ENCODE results near the gene AHSA1.

Gene AHSA1

GRCh38 chr14:77474479-77475177 is 16.7 kb downstream of the AHSA1 start:
- no peak for DNase-seq

DNA sequence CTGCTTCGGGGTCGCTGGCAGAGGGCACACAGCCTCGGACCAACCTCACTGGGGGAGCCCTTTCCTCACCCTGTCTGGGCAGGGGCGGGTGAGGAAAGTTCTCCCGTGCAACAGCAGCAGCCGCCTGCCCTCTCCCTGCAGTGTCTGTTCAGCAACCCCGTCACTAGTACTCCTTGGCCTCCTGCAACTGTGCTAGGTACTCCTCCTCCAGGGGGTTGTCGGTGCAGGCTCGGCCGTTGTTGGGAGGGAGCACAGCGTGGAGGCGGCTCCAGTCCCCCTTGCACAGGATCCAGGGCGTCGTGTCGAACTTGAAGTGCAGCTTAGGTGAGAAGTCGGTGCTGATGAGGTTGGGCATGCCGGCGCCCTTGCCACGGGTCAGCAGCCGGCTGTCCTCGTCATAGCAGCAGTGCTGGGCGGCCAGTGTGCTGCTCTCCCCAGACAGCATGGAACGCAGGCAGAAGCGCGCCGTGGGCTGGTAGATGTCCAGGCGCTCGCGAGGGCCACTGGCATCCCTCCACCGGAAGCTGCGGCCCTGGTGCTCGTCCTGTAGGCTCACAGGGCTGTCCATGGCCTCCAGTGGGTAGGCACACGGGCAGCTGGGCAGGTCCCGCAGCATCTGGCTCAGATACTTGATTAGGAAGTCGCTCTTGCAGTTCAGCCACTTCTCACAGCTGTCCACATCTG is 17.7 kb downstream of the AHSA1 start:
- no peak for DNase-seq

- DNase-seq = no peak
Measured at GRCh38 chr14:77478029-77478428, 20.1 kb downstream of the AHSA1 start.

- no peak for DNase-seq
Measured at GRCh38 chr14:77478796-77479195, 20.9 kb downstream of the AHSA1 start.

- DNase-seq = no peak
Measured at GRCh38 chr14:77482422-77482821, 24.5 kb downstream of the AHSA1 start.

GRCh38 chr14:77485256-77485655 is 27.4 kb downstream of the AHSA1 start:
- no peak for DNase-seq

GRCh38 chr14:77485901-77486678 is 28.2 kb downstream of the AHSA1 start:
- no peak for DNase-seq

GRCh38 chr14:77488558-77488957 is 30.7 kb downstream of the AHSA1 start:
- no peak for DNase-seq

GRCh38 chr14:77489041-77489440 is 31.1 kb downstream of the AHSA1 start:
- DNase-seq = no peak

GRCh38 chr14:77490347-77490986 is 32.6 kb downstream of the AHSA1 start:
- DNase-seq = no peak

- DNase-seq = no peak
Measured at GRCh38 chr14:77491056-77491455, 33.2 kb downstream of the AHSA1 start.

DNA sequence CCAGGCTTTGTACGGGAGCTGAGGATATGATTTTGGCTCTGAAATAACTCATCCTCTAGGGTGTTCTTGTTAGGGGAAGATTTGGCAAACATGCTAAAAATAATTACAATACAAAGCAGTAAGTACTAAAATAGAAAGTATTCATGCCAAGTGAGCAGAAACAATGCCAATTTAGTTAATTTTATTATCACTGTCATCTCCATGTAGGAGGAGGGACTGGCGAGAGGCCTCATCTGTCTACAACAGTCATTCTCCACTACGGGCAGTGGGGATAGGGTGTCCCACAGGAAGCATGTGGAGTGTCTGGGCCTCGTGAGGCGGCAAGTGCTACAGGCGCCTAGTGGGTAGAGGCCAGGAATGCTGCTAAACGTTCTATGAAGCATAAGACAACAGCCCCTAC is 37.4 kb downstream of the AHSA1 start:
- no peak for DNase-seq

- DNase-seq = no peak
Measured at GRCh38 chr14:77498120-77498979, 40.5 kb downstream of the AHSA1 start, which contains the start of gene ISM2. Gene ISM2, minus strand, starts transcription at chr14:77498816. Its CDS starts 23 bp downstream, at chr14:77498793.

DNA sequence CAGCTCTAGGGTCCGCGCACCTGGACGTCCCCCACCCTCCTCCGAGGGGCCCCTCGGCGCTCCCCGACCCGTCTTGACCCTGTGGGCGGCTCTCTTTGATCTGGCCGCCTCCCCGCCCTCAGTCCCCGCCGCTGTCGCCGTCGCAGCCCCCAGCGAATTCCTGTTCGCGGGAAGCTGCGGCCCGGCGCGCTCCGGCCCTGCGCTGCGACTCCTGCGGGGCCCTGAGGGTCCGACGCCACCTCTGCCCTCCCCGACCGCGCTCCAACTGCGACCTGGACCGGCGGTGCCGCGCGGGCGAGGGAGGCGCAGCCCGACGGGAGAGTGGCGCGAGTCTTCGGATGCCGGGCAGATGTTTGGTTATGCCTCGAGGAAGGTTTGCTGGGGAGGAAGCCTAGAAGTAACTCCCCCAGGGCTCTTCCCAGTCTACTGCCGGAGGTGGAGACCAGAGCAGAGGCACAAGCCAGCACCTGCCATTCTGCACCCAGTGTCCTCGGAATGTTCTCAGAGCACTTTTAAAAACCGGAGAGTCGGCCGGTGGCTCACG is 41.2 kb downstream of the AHSA1 start:
- DNase-seq = no peak

- DNase-seq = no peak
Measured at GRCh38 chr14:77502109-77502782, 44.4 kb downstream of the AHSA1 start.

GRCh38 chr14:77503138-77503537 is 45.2 kb downstream of the AHSA1 start:
- no peak for DNase-seq

DNA sequence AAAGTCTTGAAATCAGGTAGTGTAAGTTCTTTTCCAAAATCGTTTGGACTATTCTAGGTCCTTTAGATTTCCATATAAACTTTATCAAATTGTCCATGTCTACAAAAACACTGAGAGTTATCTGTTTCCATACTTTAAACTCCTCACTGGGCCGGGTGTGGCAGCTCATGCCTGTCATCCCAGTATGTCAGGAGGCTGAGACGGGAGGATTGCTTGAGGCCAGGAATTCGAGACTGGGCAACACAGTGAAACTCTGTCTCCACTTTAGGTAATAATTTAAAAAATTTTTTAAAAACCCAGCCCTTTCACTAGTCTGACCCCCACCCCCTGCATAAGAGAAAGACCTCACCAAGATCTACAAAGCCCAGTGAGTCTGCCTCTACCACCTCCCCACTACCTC is 47.1 kb downstream of the AHSA1 start:
- DNase-seq = no peak

- no peak for DNase-seq
Measured at GRCh38 chr14:77507762-77508161, 49.9 kb downstream of the AHSA1 start.

DNA sequence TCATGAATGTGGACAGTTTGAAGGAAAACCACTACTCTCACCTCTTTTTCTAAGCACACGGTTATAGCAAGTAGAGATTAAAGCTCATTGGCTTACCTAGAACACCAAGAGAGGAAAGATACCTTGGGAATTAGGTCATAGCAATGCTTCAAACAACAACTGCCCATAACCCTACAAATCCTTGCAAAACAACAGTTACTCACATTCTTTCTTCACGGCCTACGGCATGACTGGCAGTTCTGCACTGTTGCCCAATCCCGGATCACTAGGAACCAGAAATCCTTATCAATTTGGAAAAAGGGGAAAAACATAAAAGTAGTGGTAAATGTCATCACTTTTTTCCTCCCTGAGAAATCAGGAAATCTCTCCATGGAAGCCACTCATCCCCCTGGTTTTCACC is 50.4 kb downstream of the AHSA1 start:
- no peak for DNase-seq

DNA sequence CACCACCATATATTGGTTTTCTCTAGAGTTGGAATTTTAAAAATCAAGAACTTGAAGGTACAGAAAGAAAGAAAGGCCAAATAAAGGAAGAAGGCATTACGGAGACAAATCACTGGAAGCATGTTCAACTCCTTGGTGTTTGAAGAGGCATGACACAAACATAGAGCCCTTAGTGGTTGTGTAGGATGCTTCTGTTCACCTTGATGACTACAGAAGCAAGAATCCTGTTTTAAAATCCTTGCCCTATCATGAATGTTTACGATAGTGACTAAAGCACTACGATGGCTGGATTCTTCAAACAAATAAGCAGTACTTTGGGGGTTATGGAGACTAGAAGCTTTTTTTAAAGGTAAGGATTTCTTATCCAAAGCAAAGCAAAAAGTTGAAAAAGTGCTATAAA is 51.0 kb downstream of the AHSA1 start:
- no peak for DNase-seq

DNA sequence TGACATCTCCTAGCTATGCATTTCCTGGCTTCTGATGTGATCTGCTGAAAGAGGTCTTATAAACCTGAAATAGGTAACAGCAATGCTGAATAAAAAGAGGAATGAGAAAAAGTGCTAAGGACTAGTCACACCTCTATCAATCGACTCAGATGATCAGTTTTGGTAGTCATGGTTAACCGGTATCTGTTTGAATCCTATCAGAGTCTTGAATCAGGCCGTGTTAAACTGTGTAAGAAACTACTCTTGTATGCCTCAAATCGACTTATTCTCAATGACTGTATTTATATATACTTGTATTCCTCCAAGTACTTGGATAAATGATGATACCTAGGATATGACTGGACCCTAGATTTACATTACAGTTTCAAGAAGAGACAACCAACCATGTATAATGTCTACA is 51.5 kb downstream of the AHSA1 start:
- no peak for DNase-seq
